K562 (cell line): Measurements from ENCODE around the gene KDM2A. TPM values are rescaled to one million over a fixed set of nuclear protein-coding genes. Genes with fewer than 3 reads are reported as not detected.

Experiments
- C11orf30 ChIP-seq: fragments of 450-650 bp; IDR thresholded peaks from 2 replicates; pipeline ENCODE4 v1.6.1; 2016; ENCODE audit warnings: low read depth, mild to moderate bottlenecking
- JUN ChIP-seq, 2 experiments: sonication (generic) in 1 of 2; formaldehyde crosslinking in 1 of 2; IDR thresholded peaks; 2 replicates each; pipeline versions ENCODE4 v1.6.1 to v1.8.0; 2012 to 2022; ENCODE audit warnings: borderline replicate concordance in 2 of 2, mild to moderate bottlenecking in 2 of 2, improper control_type of control experiment in 1 of 2, low read depth in 1 of 2, low read length in 1 of 2, missing genetic modification reagents in 1 of 2
- MEIS2 ChIP-seq: fragments of 450-650 bp; IDR thresholded peaks from 2 replicates; pipeline ENCODE4 v1.6.1; 2014; ENCODE audit warnings: mild to moderate bottlenecking; ENCODE audit not compliant: partially characterized antibody
- NRF1 ChIP-seq, 2 experiments: fragments of 450-650 bp; IDR thresholded peaks in 1 of 2; conservative IDR thresholded peaks in 1 of 2; 2 replicates each; pipeline ENCODE4 v1.6.1; 2014; ENCODE audit warnings: mild to moderate bottlenecking in 2 of 2
- RBM34 ChIP-seq: fragments of 200-400 bp; formaldehyde crosslinking; IDR thresholded peaks from 2 replicates; pipeline ENCODE4 v1.6.1; 2018; ENCODE audit warnings: low read length, borderline replicate concordance; ENCODE audit not compliant: insufficient read depth
- RERE ChIP-seq: sonication (generic); formaldehyde crosslinking; IDR thresholded peaks from 2 replicates; pipeline ENCODE4 v1.8.0; 2023; ENCODE audit warnings: missing genetic modification reagents, mild to moderate bottlenecking, borderline replicate concordance
- SAFB ChIP-seq: fragments of 200-400 bp; formaldehyde crosslinking; IDR thresholded peaks from 2 replicates; pipeline ENCODE4 v1.6.1; 2017; ENCODE audit warnings: low read depth, low read length, borderline replicate concordance
- ZBTB26 ChIP-seq: fragments of 450-650 bp; formaldehyde crosslinking; IDR thresholded peaks from 2 replicates; pipeline ENCODE4 v1.4.0; 2022; ENCODE audit warnings: missing genetic modification characterization
- ZNF140 ChIP-seq: fragments of 250-450 bp; sonication (Bioruptor Pico); IDR thresholded peaks from 2 replicates; pipeline ENCODE4 v1.8.0; 2021; ENCODE audit warnings: moderate library complexity, mild to moderate bottlenecking, inconsistent platforms
- polyA plus RNA-seq, 8 experiments: library from polyadenylated mRNA; depleted of rRNA in 4 of 8; stranded (reverse) in 5 of 8; unstranded in 3 of 8; fragments of >200 nt; fragmentation: Nextera tagmentation in 2 of 8; fragmentation: Illumina TruSeq in 1 of 8; extraction: Ambion mirVana in 2 of 8; extraction: Trizol in 1 of 8; gene quantifications; 2 replicates each; pipeline versions ENCODE4 v1.2.1 to v1.2.3, GENCODE V29; 2011 to 2014; ENCODE audit warnings: inconsistent platforms in 1 of 8, missing spikeins in 1 of 8
- total RNA-seq, 7 experiments: library from RNA; depleted of rRNA in 6 of 7; stranded (reverse); fragments of >200 nt in 6 of 7; fragmentation: Illumina TruSeq in 2 of 7; extraction: Trizol in 2 of 7; gene quantifications; 2 replicates each; pipeline versions ENCODE4 v1.2.1 to v1.2.3, GENCODE V29; 2011 to 2021; ENCODE audit warnings: low replicate concordance in 1 of 7

KDM2A gene
- total and polyA plus RNA-seq, 9 of the 15 experiments (the other 6 are each of a cell fraction or from before 2014, with no cell fraction given), result 5.0 to 39.3 (median 21.3) TPM

DNA sequence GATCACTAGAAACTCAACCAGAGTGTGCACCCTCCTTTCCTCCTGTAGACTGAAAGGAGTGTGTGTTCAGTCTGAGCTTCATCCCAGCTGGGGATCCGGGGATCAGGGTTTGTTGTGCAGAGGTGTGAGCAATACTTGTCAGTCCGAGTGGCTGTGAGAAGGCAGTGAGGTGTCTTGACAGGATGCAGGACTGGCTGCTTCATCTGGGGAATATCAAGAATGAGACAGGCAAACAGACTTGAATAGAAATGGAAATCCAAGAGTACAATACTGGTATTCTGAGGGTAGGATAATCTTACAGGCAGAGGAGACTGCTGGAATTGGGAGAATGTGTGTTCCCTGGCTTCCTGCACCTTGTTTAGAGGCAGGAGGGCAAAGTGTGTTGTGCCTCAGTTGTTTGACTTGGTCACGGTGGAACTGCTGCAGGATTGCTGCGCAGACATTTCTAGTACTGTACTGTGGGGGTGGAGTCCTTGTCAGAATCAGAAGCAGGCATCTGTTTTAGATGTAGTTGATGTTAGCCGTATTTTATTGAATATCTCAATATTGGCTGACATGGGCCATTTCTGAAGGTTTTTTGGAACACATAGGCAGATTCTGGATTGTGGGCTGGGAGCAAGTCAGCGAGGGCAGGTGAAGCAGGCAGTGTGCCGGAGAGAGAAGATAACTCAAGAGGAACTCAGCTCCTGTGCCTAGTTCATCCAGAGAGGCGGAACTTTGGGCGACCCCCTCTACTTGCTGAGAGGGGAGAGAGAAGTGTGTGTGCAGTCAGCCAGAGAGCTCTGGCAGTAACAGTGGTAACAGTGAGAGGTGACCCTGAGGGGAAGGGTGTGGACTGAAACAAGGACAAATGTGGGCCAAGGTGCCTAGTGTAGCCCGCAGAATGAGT lies 120.1 kb downstream of the KDM2A start (continued):
- TF ChIP-seq RERE (peak; percentile 65; the same call in 1 of the 2 replicates), JUN (IDR thresholded peaks at IDR 0.05; ENCODE audit: borderline replicate concordance, low read depth, low read length) (no peak), JUN (CRISPR knock-in tag; IDR thresholded peaks at IDR 0.05; ENCODE audit: borderline replicate concordance) (0 out of 2 replicates have a peak, but pooled peaks have one; percentile 0), SAFB (no peak), C11orf30 (peak; percentile 60; the same call in 1 of the 2 replicates), ZNF140 (no peak), ZBTB26 (CRISPR knock-in tag) (peak; percentile 72; the same call in 1 of the 2 replicates), MEIS2 (no peak), RBM34 (no peak), NRF1 (conservative IDR thresholded peaks at IDR 0.05 in 1 of 2, IDR thresholded peaks at IDR 0.05 in 1 of 2) (peak in 1 of 2 experiments; percentile 12; a peak in 1 of 4 replicates)
